Spleen (tissue), 11 donors: ENCODE measurements around the gene DNASE1. TPM values are rescaled to one million over a fixed set of nuclear protein-coding genes. Genes with fewer than 3 reads are reported as not detected.

Source experiments
- DNase-seq: peaks from one replicate; pipeline ENCODE4 v3.0.0-alpha.2; 2020
- H3K27ac ChIP-seq, 8 donors: fragments of 200-600 bp; sonication (generic) in 7 of 8; 1 replicate in 4 of 8; 2 replicates in 4 of 8; pipeline versions ENCODE4 v1.5.0 to v1.8.0; 2016 to 2021; ENCODE audit warnings: inconsistent platforms in 4 of 8, mild to moderate bottlenecking in 4 of 8, moderate library complexity in 1 of 8
- H3K27me3 ChIP-seq, 7 donors: fragments of 200-600 bp; sonication (generic) in 6 of 7; replicated peaks in 1 of 7; 1 replicate in 4 of 7; 2 replicates in 3 of 7; pipeline versions ENCODE4 v1.5.0 to v1.8.0; 2016 to 2021; ENCODE audit warnings: inconsistent platforms in 3 of 7, mild to moderate bottlenecking in 1 of 7
- H3K36me3 ChIP-seq, 6 donors: fragments of 200-600 bp; sonication (generic) in 5 of 6; 1 replicate in 4 of 6; 2 replicates in 2 of 6; pipeline versions ENCODE4 v1.5.0 to v1.8.0; 2016 to 2021; ENCODE audit warnings: inconsistent platforms in 2 of 6
- H3K4me1 ChIP-seq, 6 donors: fragments of 200-600 bp; sonication (generic) in 5 of 6; 1 replicate in 3 of 6; 2 replicates in 3 of 6; pipeline versions ENCODE4 v1.5.0 to v1.8.0; 2016 to 2021; ENCODE audit warnings: inconsistent platforms in 3 of 6
- H3K4me3 ChIP-seq, 8 donors: fragments of 200-600 bp; sonication (generic) in 7 of 8; 1 replicate in 4 of 8; 2 replicates in 4 of 8; pipeline versions ENCODE4 v1.5.0 to v1.8.0; 2016 to 2021; ENCODE audit warnings: inconsistent platforms in 4 of 8, mild to moderate bottlenecking in 4 of 8, moderate library complexity in 2 of 8
- H3K9me3 ChIP-seq, 8 donors: fragments of 200-600 bp; sonication (generic) in 7 of 8; 1 replicate in 4 of 8; 2 replicates in 4 of 8; pipeline versions ENCODE4 v1.5.0 to v1.8.0; 2016 to 2021; ENCODE audit warnings: inconsistent platforms in 4 of 8
- POLR2A ChIP-seq, 3 donors: fragments of 450-650 bp; IDR thresholded peaks; one replicate each; pipeline ENCODE4 v1.5.1; 2017; ENCODE audit warnings: antibody characterized with exemption in 3 of 3, mild to moderate bottlenecking in 1 of 3
- POLR2AphosphoS5 ChIP-seq, 3 donors: sonication (generic); formaldehyde crosslinking; IDR thresholded peaks; one replicate each; pipeline ENCODE4 v1.5.1; 2017; ENCODE audit warnings: antibody characterized with exemption in 3 of 3
- WGBS, 5 donors: extraction: QIAGEN DNeasy Blood & Tissue Kit in 3 of 5; methylation state at CpG; one replicate each; pipeline versions ENCODE4 v1.1.5 to v1.1.7; 2013 to 2018; 5-methylcytosine and 5-hydroxymethylcytosine counted together
- intact Hi-C: fragments of 100-400 bp; cut with DNase I; formaldehyde crosslinking; loops from one replicate; pipeline ENCODE4 v1.15.0; 2023; ENCODE audit warnings: low total_unique reads
- polyA plus RNA-seq, 3 donors: library from polyadenylated mRNA; stranded (reverse); fragments of 200-250 nt; gene quantifications; one replicate each; pipeline ENCODE4 v1.2.1, GENCODE V29; 2013
- total RNA-seq, 7 donors: library from RNA; depleted of rRNA in 3 of 7; stranded (reverse); fragments of >200 nt in 3 of 7; fragmentation: NEBNext Ultra II Directional in 4 of 7; extraction: Animal tissue kit (Norgen Biotek cat#: 25700) in 4 of 7; gene quantifications; one replicate each; pipeline versions ENCODE4 v1.1.0 to v1.2.1, GENCODE V29; 2016 to 2021
- TF ChIP-seq, protein P1 (sequence below), 11 experiments: fragments of 200-600 bp in 7 of 11; fragments of 450-650 bp in 4 of 11; sonication (generic) in 4 of 11; IDR thresholded peaks in 8 of 11; conservative IDR thresholded peaks in 3 of 11; 1 replicate in 7 of 11; 2 replicates in 4 of 11; pipeline versions ENCODE4 v1.4.0 to v1.8.0; 2016 to 2021; ENCODE audit warnings: antibody characterized with exemption in 11 of 11, inconsistent platforms in 4 of 11, mild to moderate bottlenecking in 1 of 11
- donor health status: healthy with polysubstance abuse.
- donor health status: DM: no; HTN: no; CAD: no; lungs with moderate emphysema.
- donor health status: DM: no; HTN: no; CAD: no.
- donor health status: Bipolar disorder and iron deficiency.
- donor health status: healthy.
- donor health status: DM: no; HTN: no; CAD: no.
- donor health status: DM: yes; HTN: yes; CAD: no.

The DNASE1 gene
- total and polyA plus RNA-seq, 10 donors = 6.1 to 51.9 (median 24.7) TPM

DNA sequence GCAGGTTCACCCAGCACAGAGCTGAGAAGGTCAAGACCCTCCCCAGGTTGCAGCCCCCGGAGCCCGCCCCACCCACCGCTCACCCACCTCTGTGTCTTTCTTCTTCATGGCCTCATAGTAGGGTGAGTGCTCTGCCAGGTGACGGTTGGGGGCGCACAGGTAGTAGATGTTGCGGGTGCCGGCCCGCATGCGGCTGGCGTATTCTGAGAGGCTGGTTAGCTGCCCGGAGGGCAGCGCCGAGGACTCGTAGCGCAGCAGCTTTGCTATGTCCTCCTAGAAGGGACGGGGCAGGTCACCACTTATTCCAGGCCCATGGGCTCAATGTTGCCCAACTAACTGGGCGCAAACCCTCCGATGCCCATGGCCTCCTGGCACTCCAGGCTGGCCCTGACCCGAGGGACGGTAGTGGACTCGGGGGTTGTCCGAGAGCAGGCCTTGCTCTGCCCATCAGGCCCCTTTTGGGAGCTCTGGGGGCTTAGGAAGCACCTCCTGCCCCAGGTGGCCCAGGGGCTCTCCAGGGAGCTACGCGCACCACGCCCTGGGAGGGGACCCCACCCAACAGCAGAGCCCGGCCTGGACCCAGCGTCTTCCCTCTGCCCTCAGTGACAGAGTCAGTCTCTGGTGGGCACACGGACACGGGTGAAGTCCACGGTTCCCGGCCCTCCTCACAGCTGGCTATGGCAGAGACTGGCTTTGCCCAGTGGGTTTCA lies 9.9 kb downstream of the DNASE1 start:
- WGBS, 5 donors = 91 to 97% (median 97%) methylated on average over 16 to 31 of the region's 31 CpGs
- intact Hi-C loops = no loop called here
- H3K27me3 ChIP-seq = no peaks in the 10 kb centered on the region
- no peak overlapping the region for H3K4me3 ChIP-seq
- no peak for TF ChIP-seq POLR2AphosphoS5 (IDR thresholded peaks at IDR 0.05)
- no peak for TF ChIP-seq POLR2A (IDR thresholded peaks at IDR 0.05)
- TF ChIP-seq, protein P1, sequence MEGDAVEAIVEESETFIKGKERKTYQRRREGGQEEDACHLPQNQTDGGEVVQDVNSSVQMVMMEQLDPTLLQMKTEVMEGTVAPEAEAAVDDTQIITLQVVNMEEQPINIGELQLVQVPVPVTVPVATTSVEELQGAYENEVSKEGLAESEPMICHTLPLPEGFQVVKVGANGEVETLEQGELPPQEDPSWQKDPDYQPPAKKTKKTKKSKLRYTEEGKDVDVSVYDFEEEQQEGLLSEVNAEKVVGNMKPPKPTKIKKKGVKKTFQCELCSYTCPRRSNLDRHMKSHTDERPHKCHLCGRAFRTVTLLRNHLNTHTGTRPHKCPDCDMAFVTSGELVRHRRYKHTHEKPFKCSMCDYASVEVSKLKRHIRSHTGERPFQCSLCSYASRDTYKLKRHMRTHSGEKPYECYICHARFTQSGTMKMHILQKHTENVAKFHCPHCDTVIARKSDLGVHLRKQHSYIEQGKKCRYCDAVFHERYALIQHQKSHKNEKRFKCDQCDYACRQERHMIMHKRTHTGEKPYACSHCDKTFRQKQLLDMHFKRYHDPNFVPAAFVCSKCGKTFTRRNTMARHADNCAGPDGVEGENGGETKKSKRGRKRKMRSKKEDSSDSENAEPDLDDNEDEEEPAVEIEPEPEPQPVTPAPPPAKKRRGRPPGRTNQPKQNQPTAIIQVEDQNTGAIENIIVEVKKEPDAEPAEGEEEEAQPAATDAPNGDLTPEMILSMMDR (IDR thresholded peaks at IDR 0.05 in 8 of 11, conservative IDR thresholded peaks at IDR 0.05 in 3 of 11) = no peak
- H3K9me3 ChIP-seq = no peaks in the 10 kb centered on the region
- no peak overlapping the region for H3K27ac ChIP-seq
- H3K4me1 ChIP-seq = peaks cover 0 to 12% (median 0%) of the 10 kb centered on the region in 6 donors
- no peak for DNase-seq
- H3K36me3 ChIP-seq = peaks cover 0 to 91% (median 67%) of the 10 kb centered on the region in 6 donors

DNA sequence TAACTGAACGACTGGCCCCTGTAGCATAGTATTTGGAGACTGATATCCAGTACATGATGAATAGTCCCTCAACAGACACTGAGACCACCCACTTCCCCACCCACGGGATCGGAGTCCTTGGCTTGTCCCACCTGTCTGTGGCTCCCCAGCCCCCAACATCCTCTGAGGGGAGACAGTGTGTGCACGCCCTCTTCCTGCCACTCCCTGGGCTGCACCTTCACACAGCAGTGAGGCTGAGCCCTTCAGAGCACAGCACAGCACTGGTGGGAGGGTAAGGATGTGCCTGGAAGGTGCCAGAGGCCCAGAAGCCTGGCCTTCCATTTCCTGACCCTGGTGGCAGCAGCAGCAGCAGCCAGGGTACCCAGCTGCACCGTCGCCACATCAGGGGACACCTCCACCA lies 11.0 kb downstream of the DNASE1 start:
- WGBS, 5 donors = 50 to 62% (median 59%) methylated on average over 3 to 6 of the region's 6 CpGs
- peak overlapping the region in 1 of 8 donors; percentile 39 for H3K27ac ChIP-seq
- no peaks in the 10 kb centered on the region for H3K27me3 ChIP-seq
- DNase-seq = no peak
- TF ChIP-seq POLR2A (IDR thresholded peaks at IDR 0.05) = no peak
- peak in 2 of 3 donors; percentile 32 to 35 for TF ChIP-seq POLR2AphosphoS5 (IDR thresholded peaks at IDR 0.05)
- TF ChIP-seq, protein P1 (IDR thresholded peaks at IDR 0.05 in 8 of 11, conservative IDR thresholded peaks at IDR 0.05 in 3 of 11) = peak in 1 of 11 experiments; percentile 25
- no peaks in the 10 kb centered on the region for H3K9me3 ChIP-seq
- peaks cover 0 to 12% (median 0%) of the 10 kb centered on the region in 6 donors for H3K4me1 ChIP-seq
- H3K4me3 ChIP-seq = no peak overlapping the region
- intact Hi-C loops = no loop called here
- peaks cover 0 to 83% (median 59%) of the 10 kb centered on the region in 6 donors for H3K36me3 ChIP-seq

DNA sequence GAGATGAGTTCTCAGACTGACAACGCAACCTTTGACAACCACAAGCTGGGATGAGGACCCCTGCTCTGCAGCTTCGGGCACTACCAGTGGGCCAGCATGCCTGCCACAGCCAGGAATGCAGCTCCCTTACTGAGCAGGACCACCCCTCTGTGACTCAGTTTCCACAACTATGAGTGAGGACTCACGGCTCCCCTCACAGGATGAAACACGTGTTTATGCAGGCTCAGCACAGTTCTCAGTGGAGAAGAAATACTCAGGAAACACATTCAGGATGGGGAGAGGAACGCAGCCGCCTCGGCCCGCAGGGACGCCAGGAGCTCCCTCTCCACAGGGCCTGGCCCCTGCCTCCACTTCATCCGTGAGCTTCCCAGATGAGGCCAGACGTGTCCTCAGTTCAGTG lies 14.1 kb downstream of the DNASE1 start:
- Histone ChIP-seq H3K4me3 (no peak overlapping the region), H3K36me3 (peaks cover 0 to 83% (median 51%) of the 10 kb centered on the region in 6 donors), H3K4me1 (peaks cover 0 to 12% (median 0%) of the 10 kb centered on the region in 6 donors), H3K27ac (no peak overlapping the region), H3K9me3 (no peaks in the 10 kb centered on the region), H3K27me3 (no peaks in the 10 kb centered on the region)
- TF ChIP-seq POLR2AphosphoS5 (IDR thresholded peaks at IDR 0.05) = no peak
- TF ChIP-seq, protein P1 (IDR thresholded peaks at IDR 0.05 in 8 of 11, conservative IDR thresholded peaks at IDR 0.05 in 3 of 11) = no peak
- TF ChIP-seq POLR2A (IDR thresholded peaks at IDR 0.05) = no peak
- intact Hi-C loops = no loop called here
- 68 to 90% (median 83%) methylated on average over 10 to 11 of the region's 11 CpGs for WGBS, 5 donors
- DNase-seq = no peak

DNA sequence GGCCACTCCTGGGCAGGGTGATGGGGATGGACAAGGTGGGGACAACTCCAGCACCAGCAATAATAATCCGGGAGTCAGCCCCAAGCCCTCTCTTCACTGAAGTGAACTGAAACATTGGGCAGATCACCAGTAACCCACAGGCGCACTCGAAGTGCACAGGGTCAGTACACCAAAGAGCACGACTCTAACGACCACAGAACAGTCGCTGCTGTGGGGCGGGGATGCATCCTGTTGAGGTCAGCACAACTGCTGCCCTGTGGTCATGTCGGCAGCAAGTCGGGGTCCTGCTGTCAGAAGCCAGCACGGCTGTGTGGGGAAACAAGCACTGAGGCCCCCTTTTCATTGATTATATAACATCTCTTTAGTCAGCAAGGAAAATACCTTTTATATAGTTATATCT lies 14.6 kb downstream of the DNASE1 start:
- H3K4me3 ChIP-seq = no peak overlapping the region
- H3K27ac ChIP-seq = no peak overlapping the region
- TF ChIP-seq, protein P1 (IDR thresholded peaks at IDR 0.05 in 8 of 11, conservative IDR thresholded peaks at IDR 0.05 in 3 of 11) = no peak
- TF ChIP-seq POLR2A (IDR thresholded peaks at IDR 0.05) = no peak
- TF ChIP-seq POLR2AphosphoS5 (IDR thresholded peaks at IDR 0.05) = no peak
- H3K27me3 ChIP-seq = no peaks in the 10 kb centered on the region
- intact Hi-C loops = no loop called here
- DNase-seq = no peak
- H3K36me3 ChIP-seq = peaks cover 0 to 83% (median 52%) of the 10 kb centered on the region in 6 donors
- H3K4me1 ChIP-seq = peaks cover 0 to 12% (median 0%) of the 10 kb centered on the region in 6 donors
- H3K9me3 ChIP-seq = no peaks in the 10 kb centered on the region
- WGBS, 5 donors = 37 to 83% (median 55%) methylated on average over 10 of the region's 10 CpGs
